ENCODE data around the gene SRP9.

The SRP9 gene

GRCh38 chr1:225777583-225778336 is at the start of gene SRP9:
Gene SRP9 (plus strand): TSS chr1:225777826. CDS start chr1:225777941, 115 bp downstream.
- DNase-seq = peak; percentile 99

- DNase-seq = no peak
These were observed 46.1 kb upstream of the SRP9 start for GRCh38 chr1:225731491-225731890.

GRCh38 chr1:225733254-225733653 is 44.4 kb upstream of the SRP9 start:
- DNase-seq = no peak

GRCh38 chr1:225735252-225736149 is 42.1 kb upstream of the SRP9 start:
- no peak for DNase-seq

GRCh38 chr1:225736437-225737098 is 41.1 kb upstream of the SRP9 start:
- DNase-seq = no peak

- no peak for DNase-seq
These were observed 40.5 kb upstream of the SRP9 start for GRCh38 chr1:225737161-225737560.

GRCh38 chr1:225737866-225738265 is 39.8 kb upstream of the SRP9 start:
- no peak for DNase-seq

- DNase-seq = no peak
These were observed 38.9 kb upstream of the SRP9 start for GRCh38 chr1:225738763-225739162.

GRCh38 chr1:225739542-225740107 is 38.0 kb upstream of the SRP9 start:
- DNase-seq = no peak

- DNase-seq = no peak
These were observed 32.9 kb upstream of the SRP9 start for GRCh38 chr1:225744745-225745144.

- no peak for DNase-seq
These were observed 32.4 kb upstream of the SRP9 start for GRCh38 chr1:225745273-225745672.

- no peak for DNase-seq
These were observed 31.1 kb upstream of the SRP9 start for GRCh38 chr1:225746361-225747179.

GRCh38 chr1:225747566-225747965 is 30.1 kb upstream of the SRP9 start:
- no peak for DNase-seq

GRCh38 chr1:225748529-225748928 is 29.1 kb upstream of the SRP9 start:
- no peak for DNase-seq

GRCh38 chr1:225749706-225750105 is 27.9 kb upstream of the SRP9 start:
- no peak for DNase-seq

- peak; percentile 3 for DNase-seq
These were observed 27.2 kb upstream of the SRP9 start for GRCh38 chr1:225750420-225750819.

- DNase-seq = no peak
These were observed 26.5 kb upstream of the SRP9 start for GRCh38 chr1:225750875-225751824.

GRCh38 chr1:225752245-225752644 is 25.4 kb upstream of the SRP9 start:
- DNase-seq = no peak

- no peak for DNase-seq
These were observed 22.5 kb upstream of the SRP9 start for GRCh38 chr1:225754940-225755641.

- DNase-seq = no peak
These were observed 21.8 kb upstream of the SRP9 start for GRCh38 chr1:225755671-225756319.

Measured in activated CD4-positive, alpha-beta T cell treated with anti-CD3 and anti-CD28 coated beads, Interleukin-2, amount 50 U/mL, for 1 hour (primary cell).